Activated CD8-positive, alpha-beta memory T cell treated with anti-CD3 and anti-CD28 coated beads for 48 hours (primary cell): ENCODE results near the gene TIMM50.

Source experiments
- DNase-seq, 3 experiments: peaks; one replicate each; pipeline ENCODE4 v3.0.0-alpha.2; 2020; ENCODE audit warnings: low read depth in 2 of 3, low spot score in 2 of 3

The TIMM50 gene

GRCh38 chr19:39525205-39525604 is 44.6 kb downstream of the TIMM50 start:
- no peak for DNase-seq

GRCh38 chr19:39531834-39532232 is 51.2 kb downstream of the TIMM50 start:
- DNase-seq, result no peak

GRCh38 chr19:39532233-39533002 is 51.8 kb downstream of the TIMM50 start, which contains the start of gene EID2B:
Gene EID2B, minus strand, starts transcription at chr19:39532852. Its CDS starts 50 bp downstream, at chr19:39532802.
- peak; percentile 89 to 92 (median 91) for DNase-seq

- no peak for DNase-seq
Observed at GRCh38 chr19:39533003-39533512, 52.4 kb downstream of the TIMM50 start.

GRCh38 chr19:39533791-39534190 is 53.2 kb downstream of the TIMM50 start:
- no peak for DNase-seq

GRCh38 chr19:39539165-39539517 is 58.5 kb downstream of the TIMM50 start:
- no peak for DNase-seq

GRCh38 chr19:39539518-39540332 is 59.1 kb downstream of the TIMM50 start, which contains the start of gene EID2:
Gene EID2, minus strand, starts transcription at chr19:39540161. Its CDS starts 82 bp downstream, at chr19:39540079.
- DNase-seq, result peak; percentile 88 to 98 (median 95)

- no peak for DNase-seq
Observed at GRCh38 chr19:39540333-39540673, 59.7 kb downstream of the TIMM50 start.
